ENCODE results near the gene GDF15.
"Not testable (repeated sequence)": the region's sequence is repeated elsewhere in the genome, so short reads cannot be mapped to it uniquely, and the experiment has no call there.

Gene GDF15

GRCh38 chr19:18385675-18386542 lies at the start of gene GDF15:
TSS of gene GDF15 (plus strand) at chr19:18386158. CDS start at chr19:18386190, 32 bp downstream.
- no peak for DNase-seq (ENCODE audit: low read depth)

GRCh38 chr19:18338541-18338940 lies 47.4 kb upstream of the GDF15 start:
- no peak for DNase-seq (ENCODE audit: low read depth)

GRCh38 chr19:18339723-18340122 lies 46.2 kb upstream of the GDF15 start:
- DNase-seq (ENCODE audit: low read depth) = no peak

- no peak for DNase-seq (ENCODE audit: low read depth)
Observed at GRCh38 chr19:18340190-18340989, 45.6 kb upstream of the GDF15 start, which contains the start of gene PGPEP1. TSS of gene PGPEP1 (plus strand) at chr19:18340598. CDS start at chr19:18340682, 84 bp downstream.

- DNase-seq (ENCODE audit: low read depth) = peak; percentile 67
Observed at GRCh38 chr19:18340990-18341868, 44.7 kb upstream of the GDF15 start.

GRCh38 chr19:18342090-18342632 lies 43.8 kb upstream of the GDF15 start:
- DNase-seq (ENCODE audit: low read depth) = no peak

- no peak for DNase-seq (ENCODE audit: low read depth)
Observed at GRCh38 chr19:18344582-18344950, 41.4 kb upstream of the GDF15 start.

GRCh38 chr19:18345296-18345695 lies 40.7 kb upstream of the GDF15 start:
- DNase-seq (ENCODE audit: low read depth) = no peak

GRCh38 chr19:18346091-18346490 lies 39.9 kb upstream of the GDF15 start:
- DNase-seq (ENCODE audit: low read depth) = no peak

- DNase-seq (ENCODE audit: low read depth) = no peak
Observed at GRCh38 chr19:18348171-18348570, 37.8 kb upstream of the GDF15 start.

- not testable (repeated sequence) for DNase-seq (ENCODE audit: low read depth)
Observed at GRCh38 chr19:18348818-18349339, 37.1 kb upstream of the GDF15 start.

GRCh38 chr19:18349524-18350128 lies 36.3 kb upstream of the GDF15 start:
- DNase-seq (ENCODE audit: low read depth) = no peak

- no peak for DNase-seq (ENCODE audit: low read depth)
Observed at GRCh38 chr19:18350490-18350889, 35.5 kb upstream of the GDF15 start.

GRCh38 chr19:18351544-18351943 lies 34.4 kb upstream of the GDF15 start:
- DNase-seq (ENCODE audit: low read depth) = no peak

GRCh38 chr19:18353378-18354005 lies 32.5 kb upstream of the GDF15 start:
- no peak for DNase-seq (ENCODE audit: low read depth)

GRCh38 chr19:18354743-18355142 lies 31.2 kb upstream of the GDF15 start:
- not testable (repeated sequence) for DNase-seq (ENCODE audit: low read depth)

GRCh38 chr19:18357041-18357440 lies 28.9 kb upstream of the GDF15 start:
- no peak for DNase-seq (ENCODE audit: low read depth)

- DNase-seq (ENCODE audit: low read depth) = no peak
Observed at GRCh38 chr19:18361646-18362045, 24.3 kb upstream of the GDF15 start.

GRCh38 chr19:18362934-18363542 lies 22.9 kb upstream of the GDF15 start:
- no peak for DNase-seq (ENCODE audit: low read depth)

GRCh38 chr19:18363787-18364186 lies 22.2 kb upstream of the GDF15 start:
- DNase-seq (ENCODE audit: low read depth) = no peak
